Right cardiac atrium (tissue), 5 donors: ENCODE data around the gene KMO. TPM values are rescaled to one million over a fixed set of nuclear protein-coding genes. Genes with fewer than 3 reads are reported as not detected.

Experiments used
- ATAC-seq, 2 donors: fragments of 200-7000 bp; cut with Tn5 transposase; one replicate each; pipeline versions ENCODE4 v1.8.0 to v1.9.1; 2020; ENCODE audit warnings: moderate library complexity in 2 of 2, mild to moderate bottlenecking in 1 of 2
- DNase-seq, 3 donors: peaks; one replicate each; pipeline ENCODE4 v3.0.0-alpha.2; 2020
- H3K27ac ChIP-seq: one replicate; pipeline ENCODE4 v1.5.1; 2013; ENCODE audit warnings: mild to moderate bottlenecking, low read length, control low read depth, moderate library complexity
- H3K27me3 ChIP-seq: one replicate; pipeline ENCODE4 v1.6.1; 2013; ENCODE audit not compliant: control insufficient read depth, insufficient read depth
- H3K4me1 ChIP-seq: one replicate; pipeline ENCODE4 v1.6.1; 2013; ENCODE audit warnings: low read length; ENCODE audit not compliant: control insufficient read depth, insufficient read depth
- H3K4me3 ChIP-seq: one replicate; pipeline ENCODE4 v1.5.1; 2013; ENCODE audit warnings: low read length, control low read depth
- H3K9me3 ChIP-seq: one replicate; pipeline ENCODE4 v1.6.1; 2013; ENCODE audit warnings: low read length; ENCODE audit not compliant: control insufficient read depth
- WGBS: extraction: QIAGEN DNeasy Blood & Tissue Kit; methylation state at CpG from one replicate; pipeline ENCODE4 v1.1.7; 2013; 5-methylcytosine and 5-hydroxymethylcytosine counted together
- intact Hi-C, 4 donors: fragments of 100-400 bp; cut with DNase I; formaldehyde crosslinking; loops; one replicate each; pipeline versions ENCODE4 v1.11.0 to v1.14.0; 2022 to 2023
- polyA plus RNA-seq: library from polyadenylated mRNA; stranded (reverse); fragments of 200-250 nt; gene quantifications from one replicate; pipeline ENCODE4 v1.2.3, GENCODE V29; 2013
- total RNA-seq, 4 donors: library from RNA; stranded (reverse); fragmentation: NEBNext Ultra II Directional; extraction: Animal tissue kit (Norgen Biotek cat#: 25700); gene quantifications; one replicate each; pipeline ENCODE4 v1.2.1, GENCODE V29; 2021
- donor health status: healthy with polysubstance abuse.
- donor health status: DM: no; HTN: yes; CAD: no.
- donor health status: DM: no; HTN: no; CAD: no.
- donor health status: DM: no; HTN: yes; CAD: no; lungs with severe emphysema.
- donor health status: DM: yes; HTN: yes; CAD: no.

The KMO gene
- total and polyA plus RNA-seq, 5 donors = 0.29 to 1.5 (median 0.65) TPM

DNA sequence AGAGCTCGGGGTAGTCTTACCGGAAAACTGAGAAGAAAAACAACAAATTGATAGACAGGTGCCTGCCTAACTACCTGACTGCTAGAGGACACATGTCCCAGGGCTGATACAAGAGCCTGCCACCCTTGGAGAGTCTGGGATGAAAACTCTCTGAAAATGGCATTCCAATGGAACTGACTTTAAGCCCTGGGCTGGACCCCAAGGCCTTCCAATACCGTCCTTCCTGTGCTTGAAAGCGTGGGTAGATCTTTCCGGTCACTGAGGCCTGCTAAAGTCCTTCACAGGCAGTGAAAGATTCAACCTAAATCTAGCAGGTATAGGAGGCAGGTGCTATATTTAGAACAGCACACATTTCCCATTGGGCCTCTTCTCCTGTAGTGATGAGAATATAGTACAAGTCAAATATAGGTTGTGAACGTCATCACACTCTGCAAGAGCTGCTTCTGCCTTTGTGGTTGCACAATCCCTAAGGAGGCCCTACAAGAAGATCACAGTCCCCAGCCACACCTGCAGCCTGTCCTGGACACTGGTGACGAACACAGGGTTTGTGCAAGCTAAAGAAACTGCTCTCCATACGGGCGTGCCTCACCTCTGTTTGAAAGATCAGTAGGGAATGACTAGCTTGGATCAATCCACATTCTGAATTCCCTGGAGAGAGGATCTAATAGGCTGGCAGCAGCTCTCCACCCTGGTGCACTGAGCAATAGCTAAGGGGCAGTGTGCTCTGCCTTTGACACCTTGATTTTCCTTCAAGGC is 108.9 kb downstream of the KMO start:
- Histone ChIP-seq H3K4me3 (no peak overlapping the region), H3K27me3 (no peaks in the 10 kb centered on the region), H3K27ac (no peak overlapping the region), H3K9me3 (no peaks in the 10 kb centered on the region), H3K4me1 (no peaks in the 10 kb centered on the region)
- no peak for ATAC-seq
- peak in 1 of 3 donors; percentile 11 for DNase-seq
- 92% methylated on average over 9 of the region's 9 CpGs for WGBS
- intact Hi-C loops = no loop called here

DNA sequence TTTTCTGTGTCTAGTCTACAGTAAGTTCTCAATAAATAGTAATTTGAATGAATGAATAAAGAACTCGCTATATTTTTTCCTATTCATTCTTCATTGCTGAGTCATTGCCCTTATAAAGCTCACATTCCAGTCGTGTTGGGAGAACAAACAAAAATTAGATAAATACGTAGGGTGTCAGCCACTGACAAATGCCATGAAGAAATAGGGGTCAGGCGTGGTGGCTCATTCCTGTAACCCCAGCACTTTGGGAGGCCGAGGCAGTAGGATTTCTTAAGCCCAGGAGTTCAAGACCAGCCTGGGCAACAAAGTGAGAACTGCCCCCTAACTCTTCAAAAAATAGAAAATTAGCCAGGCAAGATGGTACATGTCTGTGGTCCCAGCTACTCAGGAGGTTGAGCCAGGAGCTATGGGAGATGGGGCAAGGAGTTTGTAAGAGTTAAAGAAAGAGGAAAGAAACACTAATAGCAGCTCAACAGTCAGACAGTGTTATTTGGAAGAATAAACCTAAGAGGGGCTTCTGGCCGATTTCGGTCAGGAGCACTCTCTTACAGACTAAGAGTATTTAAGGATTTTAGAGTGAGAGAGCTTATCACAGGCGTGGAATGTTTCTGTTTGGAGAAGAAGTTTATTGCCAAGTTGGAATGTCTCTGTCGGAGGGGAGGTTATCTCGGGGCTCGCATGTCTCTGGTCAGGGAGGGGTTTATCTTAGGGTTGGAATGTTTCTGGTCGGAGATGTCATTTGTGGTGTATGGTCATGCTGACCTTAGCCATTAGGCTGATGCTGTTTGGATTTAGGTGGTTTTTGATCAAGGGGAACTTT is 109.8 kb downstream of the KMO start:
- Histone ChIP-seq H3K27me3 (no peaks in the 10 kb centered on the region), H3K9me3 (no peaks in the 10 kb centered on the region), H3K4me3 (no peak overlapping the region), H3K27ac (no peak overlapping the region), H3K4me1 (no peaks in the 10 kb centered on the region)
- intact Hi-C loops = no loop called here
- DNase-seq (no peak), ATAC-seq (no peak)
- 58% methylated on average over 12 of the region's 12 CpGs for WGBS

DNA sequence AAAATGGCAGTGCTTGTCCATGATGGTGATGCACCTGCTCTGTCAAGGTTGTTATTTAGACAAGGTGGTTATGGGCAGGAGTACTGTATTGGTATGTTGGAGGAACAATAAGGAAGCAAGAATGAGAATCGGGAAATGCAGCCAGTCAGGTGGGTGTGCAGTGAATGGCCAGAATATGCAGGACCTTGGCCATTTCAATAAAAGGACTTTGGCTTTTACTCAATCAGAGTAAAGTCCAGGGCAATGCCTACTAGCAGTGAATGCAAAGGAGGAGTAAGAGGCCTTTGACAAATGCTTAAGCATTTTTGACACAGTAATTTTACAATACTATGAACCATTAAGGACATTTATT is 110.4 kb downstream of the KMO start:
- intact Hi-C loops = no loop called here
- ATAC-seq (no peak), DNase-seq (no peak)
- Histone ChIP-seq H3K4me3 (no peak overlapping the region), H3K9me3 (no peaks in the 10 kb centered on the region), H3K27me3 (no peaks in the 10 kb centered on the region), H3K27ac (no peak overlapping the region), H3K4me1 (no peaks in the 10 kb centered on the region)
- 89% methylated on average over 1 of the region's 1 CpG for WGBS

DNA sequence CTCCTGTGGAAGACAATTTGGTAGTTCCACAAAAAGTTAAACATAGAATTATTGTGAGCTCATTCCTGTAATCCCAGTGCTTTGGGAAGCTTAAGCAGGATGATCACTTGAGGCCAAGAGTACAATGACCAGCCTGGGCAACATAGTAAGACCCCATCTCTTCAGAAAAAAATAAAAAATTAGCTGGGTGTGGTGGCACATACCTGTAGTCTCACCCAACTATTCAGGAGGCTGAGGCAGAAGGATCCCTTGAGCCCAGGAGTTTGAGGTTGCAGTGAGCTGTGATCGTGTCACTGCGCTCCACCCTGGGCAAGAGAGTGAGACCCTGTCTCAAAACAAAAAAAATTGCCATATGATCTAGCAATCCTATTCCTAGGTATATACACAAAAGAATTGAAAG is 112.1 kb downstream of the KMO start:
- Histone ChIP-seq H3K4me1 (no peaks in the 10 kb centered on the region), H3K27me3 (no peaks in the 10 kb centered on the region), H3K9me3 (no peaks in the 10 kb centered on the region), H3K4me3 (no peak overlapping the region), H3K27ac (no peak overlapping the region)
- intact Hi-C loops = no loop called here
- ATAC-seq = no peak
- DNase-seq = no peak
- 95% methylated on average over 2 of the region's 2 CpGs for WGBS

DNA sequence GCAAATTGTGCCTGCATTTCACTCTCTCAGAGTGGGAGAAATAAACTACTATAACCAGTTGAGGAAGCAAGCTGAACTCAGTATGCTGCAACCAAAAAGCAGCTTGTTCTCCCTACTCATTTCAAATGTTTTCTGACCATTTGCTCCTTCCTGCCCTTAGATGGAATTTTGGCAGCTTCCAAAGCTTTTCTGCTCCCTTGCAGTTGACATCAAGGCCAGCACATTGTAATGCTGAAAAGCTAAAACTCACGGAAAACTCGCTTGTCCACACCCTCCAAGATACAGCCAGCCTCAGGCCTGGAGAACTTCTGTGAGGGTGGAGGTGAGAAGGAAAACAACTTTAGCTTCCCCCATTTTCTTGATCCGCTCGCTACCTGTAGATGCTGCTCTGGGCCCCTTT is 113.0 kb downstream of the KMO start:
- WGBS = 59% methylated on average over 4 of the region's 4 CpGs
- H3K27me3 ChIP-seq = no peaks in the 10 kb centered on the region
- intact Hi-C loops = no loop called here
- H3K9me3 ChIP-seq = no peaks in the 10 kb centered on the region
- no peak overlapping the region for H3K27ac ChIP-seq
- ATAC-seq (no peak), DNase-seq (no peak)
- H3K4me1 ChIP-seq = no peaks in the 10 kb centered on the region
- H3K4me3 ChIP-seq = no peak overlapping the region

Other genes with a start within 250 kb of the KMO start
- gene RGS7, start 175.2 kb upstream of the KMO start, total RNA-seq = not detected
- gene RGS7, start 175.2 kb upstream of the KMO start, polyA plus RNA-seq = 0.02 TPM
- gene FH, start 12.6 kb upstream of the KMO start, total RNA-seq = 100 to 1,000 TPM; 149 to 188 (median 165) TPM
- gene FH, start 12.6 kb upstream of the KMO start, polyA plus RNA-seq = 232 TPM
- gene CHML, start 108.0 kb downstream of the KMO start, total RNA-seq = 1 to 10 TPM; 4.1 to 7.8 (median 4.7) TPM
- gene CHML, start 108.0 kb downstream of the KMO start, polyA plus RNA-seq = 1.1 TPM
- 1 to 10 TPM; 4.4 to 8.2 (median 7.0) TPM for gene OPN3, start 108.0 kb downstream of the KMO start, total RNA-seq
- gene OPN3, start 108.0 kb downstream of the KMO start, polyA plus RNA-seq = 7.2 TPM
- under 1 TPM in 2 of 4 donors, not detected in 2; 0.29 to 0.54 TPM for gene WDR64, start 119.9 kb downstream of the KMO start, total RNA-seq
- gene WDR64, start 119.9 kb downstream of the KMO start, polyA plus RNA-seq = not detected